ENCODE measurements around the gene SYNE2.
A peak's percentile ranks its signal among the peaks of the same experiment; 100 is the strongest.
"Not testable (repeated sequence)": the region's sequence is repeated elsewhere in the genome, so short reads cannot be mapped to it uniquely, and the experiment has no call there.

Gene SYNE2

DNA sequence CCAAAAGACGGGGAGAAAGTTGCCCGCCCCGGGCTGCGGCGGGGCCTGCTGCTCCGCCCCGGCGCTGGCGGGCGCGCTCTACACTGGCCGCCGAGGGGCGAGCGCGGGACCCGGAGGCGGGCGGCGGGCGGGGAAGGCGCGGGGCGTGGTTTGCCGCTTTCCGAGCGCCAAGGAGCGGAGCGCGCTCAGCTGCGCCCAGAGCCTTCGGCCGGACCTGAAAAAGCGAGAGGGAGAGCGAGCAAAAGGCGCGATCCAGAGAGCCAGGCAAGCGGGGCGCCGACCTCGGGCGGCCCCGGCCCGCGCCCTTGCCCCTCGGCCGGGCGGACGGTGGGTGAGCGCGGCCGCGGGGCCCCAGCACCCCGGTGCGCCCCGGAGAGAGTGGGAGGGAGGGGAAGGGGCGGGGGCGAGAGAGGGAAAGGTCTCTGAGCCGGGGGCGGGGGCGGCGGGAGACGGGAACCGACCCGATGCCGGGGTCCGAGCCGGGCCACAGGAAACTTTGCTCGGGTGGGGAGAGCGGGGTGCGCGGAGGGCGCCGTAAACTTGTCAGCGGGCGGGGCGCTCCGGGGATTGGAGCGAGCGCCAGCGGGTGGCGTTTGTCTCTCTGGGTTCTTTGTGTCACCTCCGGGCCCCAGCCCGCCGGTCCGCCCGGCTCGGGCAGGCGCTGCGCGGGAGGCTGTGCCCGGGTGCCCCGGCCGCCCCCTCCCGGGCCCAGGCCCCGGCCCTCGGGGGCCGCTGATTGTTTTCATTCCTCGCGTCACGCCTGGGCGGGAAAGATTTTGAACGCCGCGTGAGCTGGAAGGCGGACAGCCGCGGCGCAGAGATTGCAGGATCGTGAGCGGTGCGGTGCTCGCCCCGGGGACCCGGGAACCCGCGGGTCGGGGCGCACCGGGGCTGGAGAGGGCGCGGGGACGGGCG is at the start of gene SYNE2:
SYNE2 (plus strand) TSS at position 188 of the 915 bp plus-strand sequence. CDS start 56,145 bp downstream, outside the sequence.
- peak; percentile 83 for DNase-seq (ENCODE audit: low spot score)

- DNase-seq (ENCODE audit: low spot score), result not testable (repeated sequence)
These were observed 49.5 kb upstream of the SYNE2 start for GRCh38 chr14:63803221-63803791.

DNA sequence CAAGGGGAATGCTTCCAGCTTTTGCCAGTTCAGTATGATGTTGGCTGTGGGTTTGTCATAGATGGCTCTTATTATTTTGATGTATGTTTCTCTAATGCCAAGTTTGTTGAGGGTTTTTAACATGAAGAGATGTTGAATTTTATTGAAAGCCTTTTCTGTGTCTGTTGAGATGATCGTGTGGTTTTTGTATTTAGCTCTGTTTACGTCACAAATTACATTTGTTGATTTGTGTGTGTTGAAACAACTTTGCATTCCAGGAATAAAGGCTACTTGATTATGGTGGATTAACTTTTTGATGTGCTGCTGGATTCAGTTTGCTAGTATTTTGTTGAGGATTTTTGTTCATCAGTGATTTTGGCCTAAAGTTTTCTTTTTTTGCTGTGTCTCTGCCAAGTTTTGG is 46.7 kb upstream of the SYNE2 start:
- not testable (repeated sequence) for DNase-seq (ENCODE audit: low spot score)

DNA sequence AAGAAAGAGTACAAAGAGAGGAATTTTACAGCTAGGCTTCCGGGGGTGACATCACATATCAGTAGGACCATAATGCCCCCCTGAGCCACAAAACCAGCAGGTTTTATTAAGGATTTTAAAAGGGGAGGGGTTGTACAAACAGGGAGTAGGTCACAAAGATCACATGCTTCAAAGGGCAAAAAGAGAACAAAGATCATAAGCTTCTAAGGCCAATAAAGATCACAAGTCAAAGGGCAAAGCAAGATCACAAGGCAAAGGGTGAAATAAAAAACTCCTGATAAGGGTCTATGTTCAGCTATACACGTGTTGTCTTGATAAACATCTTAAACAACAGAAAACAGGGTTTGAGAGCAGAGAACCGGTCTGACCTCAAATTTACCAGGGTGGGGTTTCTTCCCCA is 41.1 kb upstream of the SYNE2 start:
- DNase-seq (ENCODE audit: low spot score), result not testable (repeated sequence)

DNA sequence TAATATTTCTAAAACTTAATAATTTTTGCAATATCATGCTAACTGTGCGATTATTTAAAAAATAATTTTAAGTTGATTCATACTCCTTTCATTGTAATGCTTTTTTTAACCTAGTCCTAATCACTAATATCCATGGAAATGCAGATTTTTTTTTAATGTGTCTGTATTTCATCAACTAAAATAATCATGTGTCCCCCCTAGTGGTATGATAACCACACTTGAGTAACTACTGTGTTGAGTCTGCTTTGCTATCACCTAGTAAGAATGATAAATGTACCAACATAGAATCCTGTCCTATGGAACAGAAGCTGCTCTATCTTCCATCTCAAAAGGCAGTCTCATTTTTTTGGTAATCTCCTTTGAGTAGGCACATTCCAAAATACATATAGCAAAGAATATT is 19.1 kb upstream of the SYNE2 start:
- no peak for DNase-seq (ENCODE audit: low spot score)

DNA sequence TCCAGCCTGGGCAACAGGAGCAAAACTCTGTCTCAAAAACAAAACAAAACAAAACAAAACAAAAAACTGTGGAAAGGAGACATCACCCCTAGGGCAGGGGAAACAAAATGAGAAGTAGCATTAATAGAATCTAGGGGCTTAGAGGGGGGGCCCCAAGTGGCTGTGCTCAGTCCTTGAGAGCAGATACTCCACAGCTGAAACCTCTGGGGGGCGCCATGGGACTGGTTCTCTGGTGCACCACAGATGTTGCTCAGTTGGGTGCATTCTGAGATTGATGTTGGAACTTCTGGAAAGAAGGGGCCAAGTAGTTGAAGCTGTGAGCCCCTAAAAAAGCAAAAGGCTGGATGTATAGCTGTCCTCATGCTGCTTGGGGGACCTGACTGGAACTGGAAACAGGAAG is 11.8 kb upstream of the SYNE2 start:
- DNase-seq (ENCODE audit: low spot score), result peak; percentile 77

DNA sequence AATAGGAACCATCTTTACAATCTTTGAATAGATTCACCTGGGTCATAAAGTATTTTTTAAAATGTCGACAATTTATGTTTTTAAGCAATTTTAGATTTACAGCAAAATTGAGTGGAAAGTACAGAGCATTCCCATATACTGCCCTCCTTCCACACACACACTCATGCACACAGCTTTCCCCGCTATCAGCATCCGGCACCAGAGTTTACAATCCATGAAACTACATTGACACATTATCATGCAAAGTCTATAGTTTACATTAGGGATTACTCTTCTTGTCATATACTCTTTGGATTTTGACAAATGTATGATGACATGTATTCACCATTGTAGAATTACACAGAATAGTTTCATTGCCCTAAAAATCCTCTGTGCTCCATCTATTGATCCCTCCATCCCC is 9.0 kb upstream of the SYNE2 start:
- no peak for DNase-seq (ENCODE audit: low spot score)

DNA sequence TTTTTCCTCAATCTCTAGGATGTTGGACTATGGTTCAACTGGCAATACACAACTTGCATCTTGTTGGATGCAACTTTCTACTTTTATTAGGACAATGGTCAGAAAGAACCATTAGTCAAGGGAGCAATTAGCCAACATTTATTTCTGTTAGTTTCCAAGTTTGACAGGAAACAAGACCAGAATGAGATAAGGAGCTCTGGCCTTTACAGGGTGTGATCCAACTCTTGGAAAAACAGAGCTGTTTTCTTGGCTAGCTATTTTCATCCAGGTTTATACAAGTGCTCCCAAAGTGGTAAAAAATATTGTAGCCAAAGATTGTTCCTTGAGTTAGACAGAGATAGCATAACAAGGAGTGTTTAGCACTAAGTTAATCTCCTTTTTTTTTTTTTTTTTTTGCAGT is 3.9 kb upstream of the SYNE2 start:
- no peak for DNase-seq (ENCODE audit: low spot score)

DNA sequence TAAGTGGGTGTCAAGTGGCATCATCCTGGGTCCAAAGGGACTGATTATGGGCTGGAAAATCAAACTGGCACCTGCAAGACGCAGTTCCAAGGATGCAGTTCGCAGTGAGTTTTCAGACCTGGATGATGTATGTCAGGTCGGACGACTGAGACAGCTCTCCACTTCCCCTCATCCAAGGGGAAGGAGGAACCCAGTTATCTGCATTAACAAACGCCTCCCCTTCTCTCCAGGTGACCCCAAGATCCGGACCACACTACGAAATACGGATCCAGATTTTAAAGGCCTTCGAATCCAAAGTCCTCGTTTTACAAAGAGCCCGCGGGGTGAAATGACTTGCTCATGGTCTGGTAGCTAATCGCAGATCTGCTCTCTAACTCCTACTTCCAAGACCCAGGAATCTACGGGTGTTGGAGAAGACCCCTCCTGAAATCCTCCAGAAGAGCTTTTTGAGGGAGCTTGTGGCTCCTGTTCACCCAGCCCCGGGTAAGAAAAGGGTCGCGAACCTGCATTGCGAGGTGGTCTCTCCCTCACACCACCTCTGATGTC is 460 bp upstream of the SYNE2 start:
- DNase-seq (ENCODE audit: low spot score), result no peak

- peak; percentile 67 for DNase-seq (ENCODE audit: low spot score)
These were observed 1.1 kb downstream of the SYNE2 start for GRCh38 chr14:63853831-63854293.

- DNase-seq (ENCODE audit: low spot score), result no peak
These were observed 1.5 kb downstream of the SYNE2 start for GRCh38 chr14:63854330-63854729.

GRCh38 chr14:63855281-63855680 is 2.5 kb downstream of the SYNE2 start:
- DNase-seq (ENCODE audit: low spot score), result no peak

GRCh38 chr14:63857466-63858030 is 4.7 kb downstream of the SYNE2 start:
- DNase-seq (ENCODE audit: low spot score), result peak; percentile 84

DNA sequence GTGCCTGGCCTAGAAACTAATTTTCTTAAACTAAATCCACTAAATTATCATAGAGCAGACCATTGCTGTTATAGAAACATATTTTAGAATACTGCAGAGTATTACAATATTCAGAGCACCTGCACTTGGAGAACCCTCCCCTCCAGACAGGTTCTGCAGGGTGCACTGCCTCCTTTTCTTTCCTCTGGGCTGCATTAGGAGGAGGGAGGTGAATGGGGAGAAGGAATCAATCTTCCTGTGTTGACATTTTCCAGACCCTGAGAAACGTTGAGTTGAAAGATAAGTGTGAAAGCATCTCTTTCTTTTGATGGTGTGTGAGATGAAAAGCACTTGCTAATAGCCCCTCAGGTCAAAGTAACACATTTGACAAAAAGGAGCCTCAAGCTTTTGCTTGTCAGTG is 7.3 kb downstream of the SYNE2 start:
- DNase-seq (ENCODE audit: low spot score), result no peak

DNA sequence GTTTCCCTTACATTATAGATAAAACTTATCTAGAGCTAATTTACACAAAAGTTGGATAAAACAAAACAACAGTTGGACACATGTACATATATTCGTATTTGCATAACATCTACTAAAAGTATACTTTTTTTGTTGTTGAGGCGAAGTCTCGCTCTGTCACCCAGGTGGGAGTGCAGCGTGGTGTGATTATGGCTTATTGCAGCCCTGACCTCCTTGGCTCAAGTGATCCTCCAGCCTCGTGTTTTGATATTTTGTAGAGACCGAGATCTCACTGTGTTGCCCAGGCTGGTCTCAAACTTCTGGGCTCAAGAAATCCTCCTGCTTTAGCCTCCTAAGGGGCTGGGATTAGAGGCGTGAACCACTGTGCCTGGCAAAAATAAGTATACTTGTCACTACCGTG is 9.4 kb downstream of the SYNE2 start:
- no peak for DNase-seq (ENCODE audit: low spot score)

DNA sequence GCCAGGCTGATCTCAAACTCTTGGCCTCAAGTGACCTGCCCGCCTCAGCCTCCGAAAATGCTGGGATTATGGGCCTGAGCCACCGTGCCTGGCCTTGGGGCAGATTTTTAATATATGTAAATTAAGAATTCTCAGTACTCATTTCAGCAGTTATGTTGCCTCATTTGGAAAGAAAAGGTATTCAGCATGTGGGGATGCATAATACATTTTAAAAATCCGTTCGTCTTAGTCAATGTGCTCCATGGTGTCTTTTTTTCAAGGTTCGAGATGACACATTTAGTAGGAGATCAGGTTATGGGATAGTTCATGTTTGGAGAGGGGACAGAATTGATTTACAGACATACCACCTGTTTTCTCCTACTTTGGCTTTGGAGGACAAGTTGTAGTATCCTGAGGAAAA is 10.2 kb downstream of the SYNE2 start:
- no peak for DNase-seq (ENCODE audit: low spot score)

DNA sequence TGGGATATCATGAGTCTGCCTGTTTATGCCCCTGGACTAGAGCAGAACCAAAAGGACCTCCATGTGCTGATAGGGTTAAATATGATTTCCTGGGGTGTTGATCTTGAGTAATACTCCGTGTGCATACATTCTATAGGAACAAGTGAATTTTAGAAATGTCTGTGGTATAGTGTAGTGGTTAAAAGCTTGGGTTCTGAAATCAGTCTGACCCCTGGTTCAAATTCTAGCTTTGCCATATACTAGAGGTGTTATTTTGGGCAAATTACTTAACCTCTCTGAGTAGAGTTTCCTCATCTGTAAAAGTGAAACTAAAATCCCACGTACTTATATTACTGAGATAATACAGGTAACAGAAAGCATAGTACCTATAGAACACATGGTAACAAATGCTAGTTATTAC is 12.0 kb downstream of the SYNE2 start:
- not testable (repeated sequence) for DNase-seq (ENCODE audit: low spot score)

- peak; percentile 49 for DNase-seq (ENCODE audit: low spot score)
These were observed 15.4 kb downstream of the SYNE2 start for GRCh38 chr14:63867933-63868921.

DNA sequence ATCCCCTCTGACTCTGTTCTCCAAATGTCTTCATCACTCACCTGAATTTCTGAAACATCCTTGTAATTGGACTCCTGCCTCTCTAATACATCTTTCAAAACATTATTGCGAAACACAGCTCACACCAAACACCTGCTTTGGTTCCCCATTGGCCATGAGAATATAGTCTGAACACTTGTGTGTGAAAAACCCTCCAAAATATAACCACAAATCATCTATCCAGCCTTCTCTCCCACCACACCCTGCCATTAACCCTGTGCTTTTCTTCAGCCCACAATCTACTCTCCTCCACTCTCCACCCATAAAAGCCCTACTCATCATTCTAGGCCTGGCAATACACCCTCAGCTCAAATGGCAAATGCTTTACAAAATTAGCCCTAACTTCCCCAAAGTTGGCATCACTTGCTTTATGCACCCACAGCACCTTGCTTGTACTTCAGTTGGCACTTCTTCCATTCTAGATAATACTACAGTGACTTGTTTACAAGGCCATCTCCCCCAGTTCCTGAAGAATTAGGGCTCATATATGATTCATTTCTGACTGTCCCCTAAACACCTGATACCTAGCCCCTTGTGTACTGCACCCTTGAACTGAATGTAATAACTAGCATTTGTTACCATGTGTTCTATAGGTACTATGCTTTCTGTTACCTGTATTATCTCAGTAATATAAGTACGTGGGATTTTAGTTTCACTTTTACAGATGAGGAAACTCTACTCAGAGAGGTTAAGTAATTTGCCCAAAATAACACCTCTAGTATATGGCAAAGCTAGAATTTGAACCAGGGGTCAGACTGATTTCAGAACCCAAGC is 17.3 kb downstream of the SYNE2 start:
- not testable (repeated sequence) for DNase-seq (ENCODE audit: low spot score)

GRCh38 chr14:63870753-63871037 is 17.9 kb downstream of the SYNE2 start:
- not testable (repeated sequence) for DNase-seq (ENCODE audit: low spot score)

GRCh38 chr14:63874223-63874622 is 21.4 kb downstream of the SYNE2 start:
- no peak for DNase-seq (ENCODE audit: low spot score)
